GM12878 (cell line): ENCODE data around the gene RBMX. TPM values are rescaled to one million over a fixed set of nuclear protein-coding genes. Genes with fewer than 3 reads are reported as not detected.

ENCODE experiments used
- CEBPB ChIP-seq, 2 experiments: fragments of 150-350 bp in 1 of 2; IDR thresholded peaks; 2 replicates each; pipeline ENCODE4 v1.6.1; 2012 to 2014; ENCODE audit warnings: low read depth in 2 of 2, low read length in 2 of 2, borderline replicate concordance in 1 of 2, inconsistent platforms in 1 of 2
- CUX1 ChIP-seq: IDR thresholded peaks from 2 replicates; pipeline ENCODE4 v1.6.1; 2012; ENCODE audit warnings: improper control_type of control experiment, low read depth, low read length; ENCODE audit not compliant: insufficient replicate concordance
- GABPA ChIP-seq: IDR thresholded peaks from 2 replicates; pipeline ENCODE4 v1.6.1; 2014; ENCODE audit warnings: antibody characterized with exemption, low read depth, mild to moderate bottlenecking, inconsistent platforms
- KAT2A ChIP-seq: conservative IDR thresholded peaks from 2 replicates; pipeline ENCODE4 v1.6.1; 2011; ENCODE audit warnings: low read depth, low read length; ENCODE audit not compliant: control insufficient read depth
- MLLT1 ChIP-seq: fragments of 450-650 bp; IDR thresholded peaks from 2 replicates; pipeline ENCODE4 v1.6.1; 2016; ENCODE audit warnings: mild to moderate bottlenecking
- PML ChIP-seq: IDR thresholded peaks from 2 replicates; pipeline ENCODE4 v1.6.1; 2012; ENCODE audit warnings: low read length, inconsistent platforms
- polyA plus RNA-seq, 11 experiments: library from polyadenylated mRNA; depleted of rRNA in 4 of 11; unstranded in 6 of 11; stranded (reverse) in 5 of 11; fragments of >200 nt; fragmentation: Nextera tagmentation in 4 of 11; fragmentation: Illumina TruSeq in 1 of 11; extraction: Ambion mirVana in 4 of 11; extraction: Trizol in 1 of 11; gene quantifications; 1 replicate in 1 of 11; 2 replicates in 10 of 11; pipeline versions ENCODE4 v1.2.1 to v1.2.3, GENCODE V29; 2011 to 2016; ENCODE audit warnings: inconsistent platforms in 2 of 11, missing spikeins in 2 of 11, low read depth in 1 of 11
- total RNA-seq, 4 experiments: library from RNA; depleted of rRNA in 3 of 4; stranded (reverse); fragments of >200 nt in 3 of 4; fragmentation: Illumina TruSeq in 1 of 4; extraction: Trizol in 1 of 4; gene quantifications; 2 replicates each; pipeline versions ENCODE4 v1.2.1 to v1.2.3, GENCODE V29; 2013 to 2021

Gene RBMX
- total and polyA plus RNA-seq, 10 of the 15 experiments (the other 5 are each of a cell fraction or from before 2014, with no cell fraction given): 252 to 427 (median 288) TPM

- TF ChIP-seq MLLT1 (no peak), CEBPB (IDR thresholded peaks at IDR 0.05; ENCODE audit: borderline replicate concordance in 1 of 2, low read depth in 2 of 2, low read length in 2 of 2) (no peak), CUX1 (no peak), GABPA (no peak), KAT2A (no peak), PML (no peak)
These were observed 32.7 kb downstream of the RBMX start (continued) for GRCh38 chrX:136847874-136848273.
